Stomach (tissue), 9 donors: ENCODE data around the gene SPO11. TPM values are rescaled to one million over a fixed set of nuclear protein-coding genes. Genes with fewer than 3 reads are reported as not detected.

Source experiments
- DNase-seq, 2 donors: peaks; one replicate each; pipeline versions ENCODE4 v3.0.0 to v3.0.0-alpha.2; 2013 to 2019
- H3K27ac ChIP-seq, 5 donors: fragments of 200-600 bp in 4 of 5; sonication (generic) in 4 of 5; one replicate each; pipeline ENCODE4 v1.5.1; 2013 to 2019; ENCODE audit warnings: mild to moderate bottlenecking in 1 of 5, moderate library complexity in 1 of 5
- H3K27me3 ChIP-seq, 3 donors: fragments of 200-600 bp; sonication (generic); one replicate each; pipeline ENCODE4 v1.5.1; 2017 to 2019; ENCODE audit warnings: mixed run types in 1 of 3
- H3K36me3 ChIP-seq, 4 donors: fragments of 200-600 bp; sonication (generic); 1 replicate in 3 of 4; 2 replicates in 1 of 4; pipeline ENCODE4 v1.5.1; 2016 to 2019
- H3K4me1 ChIP-seq, 4 donors: fragments of 200-600 bp; sonication (generic); one replicate each; pipeline ENCODE4 v1.5.1; 2016 to 2019
- H3K4me3 ChIP-seq, 4 donors: fragments of 200-600 bp; sonication (generic) in 3 of 4; one replicate each; pipeline ENCODE4 v1.5.1; 2016 to 2019; ENCODE audit warnings: mild to moderate bottlenecking in 1 of 4
- H3K9me3 ChIP-seq, 4 donors: fragments of 200-600 bp; sonication (generic); one replicate each; pipeline ENCODE4 v1.5.1; 2016 to 2019
- EP300 ChIP-seq: sonication (generic); formaldehyde crosslinking; IDR thresholded peaks from one replicate; pipeline ENCODE4 v1.6.1; 2017; ENCODE audit warnings: antibody characterized with exemption
- POLR2A ChIP-seq, 4 donors: fragments of 450-650 bp; IDR thresholded peaks; one replicate each; pipeline ENCODE4 v1.6.1; 2016; ENCODE audit warnings: antibody characterized with exemption in 4 of 4, control low read depth in 2 of 4, mild to moderate bottlenecking in 1 of 4, moderate library complexity in 1 of 4
- POLR2AphosphoS5 ChIP-seq, 3 donors: sonication (generic); formaldehyde crosslinking; IDR thresholded peaks; one replicate each; pipeline ENCODE4 v1.6.1; 2016; ENCODE audit warnings: antibody characterized with exemption in 3 of 3
- WGBS, 5 donors: extraction: QIAGEN DNeasy Blood & Tissue Kit in 3 of 5; methylation state at CpG; one replicate each; pipeline versions ENCODE4 v1.1.5 to v1.1.7; 2013 to 2018; 5-methylcytosine and 5-hydroxymethylcytosine counted together
- intact Hi-C: fragments of 100-400 bp; cut with DNase I; formaldehyde crosslinking; loops from one replicate; pipeline ENCODE4 v1.15.1; 2023; ENCODE audit warnings: low total_unique reads
- polyA plus RNA-seq, 3 donors: library from polyadenylated mRNA; stranded (reverse); fragments of 200-250 nt; gene quantifications; one replicate each; pipeline ENCODE4 v1.2.3, GENCODE V29; 2013
- total RNA-seq, 5 donors: library from RNA; depleted of rRNA; stranded (reverse); fragments of >200 nt; gene quantifications; one replicate each; pipeline versions ENCODE4 v1.1.0 to v1.2.3, GENCODE V29; 2014 to 2016
- TF ChIP-seq, protein P1 (sequence below), 7 experiments: fragments of 450-650 bp in 4 of 7; fragments of 200-600 bp in 3 of 7; sonication (generic) in 3 of 7; IDR thresholded peaks; one replicate each; pipeline ENCODE4 v1.5.1; 2016 to 2019; ENCODE audit warnings: antibody characterized with exemption in 7 of 7, control low read depth in 2 of 7, mild to moderate bottlenecking in 1 of 7
- donor health status: healthy with polysubstance abuse.
- donor health status: Bipolar disorder and iron deficiency.
- donor health status: healthy.

The SPO11 gene
- total and polyA plus RNA-seq, 8 donors: not detected

- Histone ChIP-seq H3K36me3 (no peaks in the 10 kb centered on the region), H3K9me3 (no peaks in the 10 kb centered on the region), H3K4me1 (peaks cover 0 to 18% (median 10%) of the 10 kb centered on the region in 4 donors), H3K27ac (no peak overlapping the region), H3K27me3 (peaks cover 0 to 94% (median 24%) of the 10 kb centered on the region in 3 donors), H3K4me3 (no peak overlapping the region)
- TF ChIP-seq POLR2A (IDR thresholded peaks at IDR 0.05) (no peak), EP300 (no peak)
- no peak for DNase-seq
- WGBS, 5 donors: 68 to 82% (median 73%) methylated on average over 7 of the region's 7 CpGs
- intact Hi-C loops: no loop called here
Measured at GRCh38 chr20:57283860-57284259, 45.7 kb upstream of the SPO11 start.

- peaks cover 0 to 24% (median 14%) of the 10 kb centered on the region in 4 donors for H3K4me1 ChIP-seq
- no peak for TF ChIP-seq POLR2A (IDR thresholded peaks at IDR 0.05)
- TF ChIP-seq POLR2AphosphoS5 (IDR thresholded peaks at IDR 0.05): no peak
- TF ChIP-seq, protein P1, sequence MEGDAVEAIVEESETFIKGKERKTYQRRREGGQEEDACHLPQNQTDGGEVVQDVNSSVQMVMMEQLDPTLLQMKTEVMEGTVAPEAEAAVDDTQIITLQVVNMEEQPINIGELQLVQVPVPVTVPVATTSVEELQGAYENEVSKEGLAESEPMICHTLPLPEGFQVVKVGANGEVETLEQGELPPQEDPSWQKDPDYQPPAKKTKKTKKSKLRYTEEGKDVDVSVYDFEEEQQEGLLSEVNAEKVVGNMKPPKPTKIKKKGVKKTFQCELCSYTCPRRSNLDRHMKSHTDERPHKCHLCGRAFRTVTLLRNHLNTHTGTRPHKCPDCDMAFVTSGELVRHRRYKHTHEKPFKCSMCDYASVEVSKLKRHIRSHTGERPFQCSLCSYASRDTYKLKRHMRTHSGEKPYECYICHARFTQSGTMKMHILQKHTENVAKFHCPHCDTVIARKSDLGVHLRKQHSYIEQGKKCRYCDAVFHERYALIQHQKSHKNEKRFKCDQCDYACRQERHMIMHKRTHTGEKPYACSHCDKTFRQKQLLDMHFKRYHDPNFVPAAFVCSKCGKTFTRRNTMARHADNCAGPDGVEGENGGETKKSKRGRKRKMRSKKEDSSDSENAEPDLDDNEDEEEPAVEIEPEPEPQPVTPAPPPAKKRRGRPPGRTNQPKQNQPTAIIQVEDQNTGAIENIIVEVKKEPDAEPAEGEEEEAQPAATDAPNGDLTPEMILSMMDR (IDR thresholded peaks at IDR 0.05): no peak
- no peak for TF ChIP-seq EP300
- H3K27me3 ChIP-seq: peaks cover 0 to 96% (median 46%) of the 10 kb centered on the region in 3 donors
- H3K4me3 ChIP-seq: no peak overlapping the region
- 30 to 43% (median 37%) methylated on average over 13 to 14 of the region's 14 CpGs for WGBS, 5 donors
- no peak overlapping the region for H3K27ac ChIP-seq
- intact Hi-C loops: no loop called here
- no peak for DNase-seq
- H3K9me3 ChIP-seq: no peaks in the 10 kb centered on the region
- H3K36me3 ChIP-seq: no peaks in the 10 kb centered on the region
Measured at GRCh38 chr20:57287007-57287880, 42.4 kb upstream of the SPO11 start.

DNA sequence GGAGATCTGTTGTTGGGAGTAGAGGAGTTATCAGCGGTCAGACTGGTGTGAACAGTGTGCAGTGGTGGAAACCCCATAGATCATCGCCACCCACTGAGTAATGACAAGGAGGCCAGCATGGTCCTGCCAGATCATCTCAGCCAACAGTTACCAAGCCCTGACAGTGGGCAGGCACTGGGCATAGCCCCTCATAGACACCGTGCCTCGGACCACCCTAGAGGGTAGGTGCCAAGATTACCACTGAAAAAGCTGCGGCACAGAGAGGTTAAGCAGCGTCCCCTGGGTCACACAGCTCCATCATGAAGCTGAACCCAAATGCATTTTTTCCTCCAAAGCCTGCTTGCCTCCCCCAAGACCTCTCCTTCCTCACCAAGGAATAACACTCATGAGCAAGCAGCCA lies 41.7 kb upstream of the SPO11 start:
- intact Hi-C loops: no loop called here
- no peaks in the 10 kb centered on the region for H3K36me3 ChIP-seq
- no peaks in the 10 kb centered on the region for H3K9me3 ChIP-seq
- H3K27me3 ChIP-seq: peaks cover 6 to 96% (median 50%) of the 10 kb centered on the region in 3 donors
- no peak for DNase-seq
- 54 to 67% (median 58%) methylated on average over 5 to 6 of the region's 6 CpGs for WGBS, 5 donors
- H3K4me1 ChIP-seq: peaks cover 0 to 24% (median 14%) of the 10 kb centered on the region in 4 donors
- no peak overlapping the region for H3K4me3 ChIP-seq
- H3K27ac ChIP-seq: no peak overlapping the region
- TF ChIP-seq POLR2A (IDR thresholded peaks at IDR 0.05) (no peak), POLR2AphosphoS5 (IDR thresholded peaks at IDR 0.05) (no peak), EP300 (no peak)
- TF ChIP-seq, protein P1 (IDR thresholded peaks at IDR 0.05): no peak

DNA sequence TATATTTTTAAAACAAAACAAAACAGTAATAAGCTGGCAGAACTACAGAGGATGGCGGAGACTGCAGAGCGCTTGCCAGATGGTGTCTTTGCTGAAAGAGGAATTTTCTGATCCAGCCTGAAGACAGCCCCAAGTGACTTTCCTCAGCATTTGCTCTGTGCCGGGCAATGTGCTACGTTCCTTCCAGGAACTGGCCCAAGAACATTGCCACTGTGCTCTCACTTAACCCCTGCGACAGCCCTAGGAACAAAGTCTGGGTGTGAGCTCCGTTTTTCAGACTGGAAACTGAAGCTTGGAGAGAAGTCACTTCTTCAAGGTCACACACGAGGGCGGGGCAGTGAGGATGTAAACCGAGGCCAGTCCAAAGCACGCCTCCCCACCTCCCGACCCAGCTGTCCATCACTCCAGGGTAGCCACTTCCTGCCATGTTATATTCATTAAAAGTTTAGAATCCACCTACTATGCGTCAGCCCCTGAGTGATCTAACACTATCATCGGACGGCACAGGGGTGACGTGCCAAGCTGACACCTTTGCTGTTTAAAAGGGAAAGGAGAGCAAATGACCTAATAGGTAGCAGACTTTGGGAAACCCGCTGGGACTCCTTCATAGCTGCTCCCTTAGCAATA lies 40.8 kb upstream of the SPO11 start:
- TF ChIP-seq, protein P1 (IDR thresholded peaks at IDR 0.05): no peak
- TF ChIP-seq EP300 (no peak), POLR2AphosphoS5 (IDR thresholded peaks at IDR 0.05) (no peak), POLR2A (IDR thresholded peaks at IDR 0.05) (no peak)
- H3K4me1 ChIP-seq: peaks cover 0 to 24% (median 14%) of the 10 kb centered on the region in 4 donors
- no peak for DNase-seq
- 33 to 39% (median 38%) methylated on average over 16 of the region's 16 CpGs for WGBS, 5 donors
- H3K27ac ChIP-seq: no peak overlapping the region
- H3K9me3 ChIP-seq: no peaks in the 10 kb centered on the region
- H3K36me3 ChIP-seq: no peaks in the 10 kb centered on the region
- no peak overlapping the region for H3K4me3 ChIP-seq
- H3K27me3 ChIP-seq: peaks cover 6 to 94% (median 50%) of the 10 kb centered on the region in 3 donors
- intact Hi-C loops: no loop called here
